OCI-LY1 (cell line): ENCODE results near the gene CCNT2.
"Not testable (repeated sequence)": the region's sequence is repeated elsewhere in the genome, so short reads cannot be mapped to it uniquely, and the experiment has no call there.

Experiments
- H2AFZ ChIP-seq: fragments of 200-600 bp; sonication (generic), shearing (Covaris generic); 2 replicates; pipeline ENCODE4 v1.6.0; 2014; ENCODE audit warnings: antibody characterized with exemption, mild to moderate bottlenecking, low read length
- H3F3A ChIP-seq: fragments of 200-600 bp; sonication (generic), shearing (Covaris generic); 2 replicates; pipeline ENCODE4 v1.6.0; 2014; ENCODE audit warnings: mild to moderate bottlenecking, antibody characterized with exemption, low read length, moderate library complexity; ENCODE audit not compliant: insufficient read depth
- H3K27ac ChIP-seq: fragments of 200-600 bp; sonication (generic); 2 replicates; pipeline ENCODE4 v1.5.1; 2014; ENCODE audit warnings: low read length, mixed run types, mild to moderate bottlenecking, low read depth; ENCODE audit not compliant: poor library complexity, severe bottlenecking
- H3K27me3 ChIP-seq: fragments of 200-600 bp; sonication (generic); 2 replicates; pipeline ENCODE4 v1.6.0; 2014; ENCODE audit warnings: antibody characterized with exemption, mild to moderate bottlenecking, low read length, moderate library complexity; ENCODE audit not compliant: insufficient read depth
- H3K36me3 ChIP-seq: fragments of 200-600 bp; sonication (generic); 2 replicates; pipeline ENCODE4 v1.6.1; 2014; ENCODE audit warnings: mild to moderate bottlenecking, antibody characterized with exemption, low read length, moderate library complexity, mixed read lengths; ENCODE audit not compliant: insufficient read depth
- H3K4me1 ChIP-seq: fragments of 200-600 bp; sonication (generic); 2 replicates; pipeline ENCODE4 v1.5.1; 2014; ENCODE audit warnings: mild to moderate bottlenecking, low read length, moderate library complexity; ENCODE audit not compliant: insufficient read depth, severe bottlenecking
- H3K4me2 ChIP-seq: fragments of 200-600 bp; sonication (generic), shearing (Covaris generic); 2 replicates; pipeline ENCODE4 v1.6.1; 2014; ENCODE audit warnings: low read length
- H3K4me3 ChIP-seq: fragments of 200-600 bp; sonication (generic); 2 replicates; pipeline ENCODE4 v1.5.1; 2014; ENCODE audit warnings: low read length, low read depth, mild to moderate bottlenecking, mixed read lengths; ENCODE audit not compliant: poor library complexity, severe bottlenecking
- H3K79me2 ChIP-seq: fragments of 200-600 bp; shearing (Covaris generic); 2 replicates; pipeline ENCODE4 v1.6.1; 2016; ENCODE audit warnings: mixed run types, low read length, mixed read lengths; ENCODE audit not compliant: insufficient read depth
- H3K9ac ChIP-seq: fragments of 200-600 bp; sonication (generic), shearing (Covaris generic); 2 replicates; pipeline ENCODE4 v1.6.1; 2014; ENCODE audit warnings: mild to moderate bottlenecking, low read length, mixed read lengths
- H3K9me2 ChIP-seq: fragments of 200-600 bp; sonication (generic), shearing (Covaris generic); 2 replicates; pipeline ENCODE4 v1.6.1; 2014; ENCODE audit warnings: low read depth, mild to moderate bottlenecking, low read length, mixed read lengths
- H3K9me3 ChIP-seq: fragments of 200-600 bp; shearing (Covaris generic); 2 replicates; pipeline ENCODE4 v1.6.1; 2014; ENCODE audit warnings: low read length, mixed read lengths
- H4K20me1 ChIP-seq: fragments of 200-600 bp; sonication (generic), shearing (Covaris generic); 2 replicates; pipeline ENCODE4 v1.6.0; 2016; ENCODE audit warnings: mild to moderate bottlenecking, low read length; ENCODE audit not compliant: insufficient read depth
- EZH2 ChIP-seq: fragments of 200-600 bp; sonication (generic), shearing (Covaris generic); IDR thresholded peaks from 2 replicates; pipeline ENCODE4 v1.8.0; 2017; ENCODE audit warnings: borderline replicate concordance, mixed run types, mild to moderate bottlenecking, antibody characterized with exemption, low read length, moderate library complexity, mixed read lengths
- TF ChIP-seq, protein P1 (sequence below): fragments of 200-600 bp; sonication (generic), shearing (Covaris generic); IDR thresholded peaks from 2 replicates; pipeline ENCODE4 v1.5.1; 2017; ENCODE audit warnings: mild to moderate bottlenecking, antibody characterized with exemption, low read length, moderate library complexity, mixed read lengths

The CCNT2 gene

DNA sequence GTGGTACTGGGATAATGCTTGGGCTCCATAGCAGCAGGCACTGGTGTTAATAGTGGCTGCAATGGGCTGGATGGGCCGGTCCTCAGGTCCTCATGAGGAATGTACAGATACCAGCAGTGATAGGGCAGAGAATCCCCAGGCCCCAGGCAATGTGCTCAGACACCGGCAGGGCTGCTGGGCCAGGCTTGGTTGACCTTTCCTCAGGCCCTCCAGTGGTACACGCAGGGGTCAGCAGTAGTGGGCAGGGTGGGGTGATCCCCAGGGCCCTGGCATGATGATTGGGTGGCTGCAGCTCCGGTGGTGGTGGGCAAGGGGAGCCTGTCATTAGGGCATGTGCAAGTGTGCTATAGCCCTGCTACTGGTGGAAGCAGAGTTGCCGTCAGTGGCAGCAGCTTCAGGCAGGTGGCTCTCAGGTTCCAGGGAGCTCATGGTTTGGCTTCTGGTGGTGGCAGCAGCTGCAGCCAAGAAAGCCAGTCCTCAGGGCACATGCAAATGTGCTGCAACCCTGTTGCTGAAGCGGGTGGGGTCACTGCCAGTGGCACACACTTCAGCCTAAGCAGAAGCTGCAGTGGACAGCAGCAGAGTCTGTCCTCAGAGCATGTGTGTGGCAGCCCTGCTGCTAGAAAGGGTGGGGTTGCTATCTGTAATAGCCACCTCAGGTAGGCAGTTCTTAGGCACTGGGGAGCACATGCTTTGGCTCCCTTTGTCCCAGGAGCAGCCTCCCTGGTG, 56.8 kb downstream of the CCNT2 start:
- 0 out of 2 replicates have a peak, but pooled peaks cover 11% of the 10 kb centered on the region for H3K9me3 ChIP-seq
- H3K27me3 ChIP-seq = no peaks in the 10 kb centered on the region
- no peak overlapping the region for H2AFZ ChIP-seq
- no peak overlapping the region for H3K9ac ChIP-seq
- no peak overlapping the region for H3K4me3 ChIP-seq
- H4K20me1 ChIP-seq = no peaks in the 10 kb centered on the region
- no peaks in the 10 kb centered on the region for H3F3A ChIP-seq
- no peak overlapping the region for H3K4me2 ChIP-seq
- no peak overlapping the region for H3K27ac ChIP-seq
- no peaks in the 10 kb centered on the region for H3K9me2 ChIP-seq
- H3K79me2 ChIP-seq = no peaks in the 10 kb centered on the region
- H3K36me3 ChIP-seq = no peaks in the 10 kb centered on the region
- TF ChIP-seq EZH2 = no peak
- TF ChIP-seq, protein P1, sequence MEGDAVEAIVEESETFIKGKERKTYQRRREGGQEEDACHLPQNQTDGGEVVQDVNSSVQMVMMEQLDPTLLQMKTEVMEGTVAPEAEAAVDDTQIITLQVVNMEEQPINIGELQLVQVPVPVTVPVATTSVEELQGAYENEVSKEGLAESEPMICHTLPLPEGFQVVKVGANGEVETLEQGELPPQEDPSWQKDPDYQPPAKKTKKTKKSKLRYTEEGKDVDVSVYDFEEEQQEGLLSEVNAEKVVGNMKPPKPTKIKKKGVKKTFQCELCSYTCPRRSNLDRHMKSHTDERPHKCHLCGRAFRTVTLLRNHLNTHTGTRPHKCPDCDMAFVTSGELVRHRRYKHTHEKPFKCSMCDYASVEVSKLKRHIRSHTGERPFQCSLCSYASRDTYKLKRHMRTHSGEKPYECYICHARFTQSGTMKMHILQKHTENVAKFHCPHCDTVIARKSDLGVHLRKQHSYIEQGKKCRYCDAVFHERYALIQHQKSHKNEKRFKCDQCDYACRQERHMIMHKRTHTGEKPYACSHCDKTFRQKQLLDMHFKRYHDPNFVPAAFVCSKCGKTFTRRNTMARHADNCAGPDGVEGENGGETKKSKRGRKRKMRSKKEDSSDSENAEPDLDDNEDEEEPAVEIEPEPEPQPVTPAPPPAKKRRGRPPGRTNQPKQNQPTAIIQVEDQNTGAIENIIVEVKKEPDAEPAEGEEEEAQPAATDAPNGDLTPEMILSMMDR = no peak
- no peaks in the 10 kb centered on the region for H3K4me1 ChIP-seq

DNA sequence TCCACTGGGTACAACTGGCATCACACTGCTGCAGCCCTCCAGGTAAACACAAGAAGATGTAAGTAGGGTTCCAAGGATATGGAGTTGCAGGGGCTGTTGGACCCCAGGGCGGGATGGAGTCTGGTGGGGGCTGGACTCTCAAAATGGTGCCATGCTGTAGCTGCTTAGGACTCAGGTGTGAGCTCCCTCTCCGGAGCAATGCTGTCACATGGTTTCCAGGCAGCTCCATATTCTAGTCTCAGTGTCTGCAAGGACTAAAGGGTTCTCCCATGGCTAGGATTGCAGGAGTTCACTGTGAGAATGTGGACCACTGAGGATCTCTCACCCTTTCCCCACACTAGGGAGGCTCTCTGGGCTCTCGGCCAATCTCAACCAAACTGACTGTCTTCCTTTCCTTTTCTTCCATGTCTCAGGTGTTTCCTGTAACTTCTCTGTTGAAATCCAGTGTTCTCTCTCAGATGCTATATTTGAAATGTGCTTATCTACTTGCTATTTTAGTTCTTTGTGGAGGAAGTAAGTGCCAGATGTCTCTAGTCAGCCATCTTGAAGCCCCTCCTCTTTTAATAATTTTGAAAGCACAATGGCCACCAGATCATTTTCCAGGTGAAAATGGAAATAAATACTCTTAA, 57.6 kb downstream of the CCNT2 start:
- no peak overlapping the region for H2AFZ ChIP-seq
- H3K27ac ChIP-seq = no peak overlapping the region
- H3K4me2 ChIP-seq = no peak overlapping the region

DNA sequence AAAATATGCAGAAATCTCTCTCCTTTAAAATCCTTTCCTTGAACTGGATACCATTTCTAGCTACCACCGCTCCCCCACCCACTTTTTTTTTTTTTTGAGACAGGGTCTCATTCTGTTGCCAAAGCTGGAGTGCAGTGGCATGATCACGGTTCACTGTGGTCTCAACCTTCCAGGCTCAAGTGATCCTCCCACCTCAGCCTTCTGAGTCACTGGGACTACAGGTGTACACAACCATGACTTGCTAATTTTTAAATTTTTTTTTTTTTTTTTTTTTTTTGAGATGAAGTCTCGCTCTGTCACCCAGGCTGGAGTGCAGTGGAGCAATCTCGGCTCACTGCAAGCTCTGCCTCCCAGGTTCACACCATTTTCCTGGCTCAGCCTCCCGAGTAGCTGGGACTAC, 58.5 kb downstream of the CCNT2 start:
- not testable (repeated sequence) for H3K4me1 ChIP-seq, H3K36me3 ChIP-seq, H3K4me2 ChIP-seq, H3K27me3 ChIP-seq, H3K79me2 ChIP-seq, H4K20me1 ChIP-seq, H3K4me3 ChIP-seq, H3F3A ChIP-seq, H2AFZ ChIP-seq, H3K9ac ChIP-seq, H3K9me3 ChIP-seq, H3K27ac ChIP-seq, H3K9me2 ChIP-seq

More for the DNA sequence above, 57.6 kb downstream of the CCNT2 start:
- Histone ChIP-seq H3K36me3 (no peaks in the 10 kb centered on the region), H3K9ac (no peak overlapping the region), H3F3A (no peaks in the 10 kb centered on the region), H3K4me3 (no peak overlapping the region), H4K20me1 (no peaks in the 10 kb centered on the region), H3K79me2 (no peaks in the 10 kb centered on the region), H3K4me1 (no peaks in the 10 kb centered on the region), H3K9me2 (no peaks in the 10 kb centered on the region), H3K27me3 (no peaks in the 10 kb centered on the region), H3K9me3 (0 out of 2 replicates have a peak, but pooled peaks cover 9% of the 10 kb centered on the region)
- TF ChIP-seq, protein P1 = no peak
- TF ChIP-seq EZH2 = no peak
